Stimulated activated CD4-positive, alpha-beta T cell treated with anti-CD3 and anti-CD28 coated beads, Interleukin-15, amount 100 ng/mL, for 48 hours (primary cell): Measurements from ENCODE around the gene ADGRB2.
"Not testable (repeated sequence)": the region's sequence is repeated elsewhere in the genome, so short reads cannot be mapped to it uniquely, and the experiment has no call there.

ENCODE experiments used
- DNase-seq, 2 donors: peaks; one replicate each; pipeline ENCODE4 v3.0.0-alpha.2; 2020; ENCODE audit warnings: low read depth in 2 of 2

ADGRB2 gene

GRCh38 chr1:31727195-31727594 is 36.9 kb downstream of the ADGRB2 start:
- DNase-seq = no peak

- no peak for DNase-seq
Observed at GRCh38 chr1:31726715-31727114, 37.4 kb downstream of the ADGRB2 start.

- no peak for DNase-seq
Observed at GRCh38 chr1:31725777-31726535, 38.2 kb downstream of the ADGRB2 start.

GRCh38 chr1:31725134-31725533 is 39.0 kb downstream of the ADGRB2 start:
- DNase-seq = no peak

GRCh38 chr1:31723828-31724359 is 40.2 kb downstream of the ADGRB2 start:
- no peak for DNase-seq

GRCh38 chr1:31718327-31718897 is 45.7 kb downstream of the ADGRB2 start:
- DNase-seq = no peak

- DNase-seq = no peak
Observed at GRCh38 chr1:31717341-31717740, 46.8 kb downstream of the ADGRB2 start.

GRCh38 chr1:31715873-31716220 is 48.3 kb downstream of the ADGRB2 start:
- DNase-seq = no peak

- peak in 1 of 2 donors; percentile 39 for DNase-seq
Observed at GRCh38 chr1:31715087-31715872, 48.9 kb downstream of the ADGRB2 start.

GRCh38 chr1:31714442-31715086 is 49.6 kb downstream of the ADGRB2 start:
- DNase-seq = peak in 1 of 2 donors; percentile 25

GRCh38 chr1:31712630-31713029 is 51.5 kb downstream of the ADGRB2 start:
- no peak for DNase-seq

GRCh38 chr1:31712068-31712467 is 52.1 kb downstream of the ADGRB2 start:
- no peak for DNase-seq

GRCh38 chr1:31708324-31708723 is 55.8 kb downstream of the ADGRB2 start:
- no peak for DNase-seq

- no peak for DNase-seq
Observed at GRCh38 chr1:31707711-31708110, 56.4 kb downstream of the ADGRB2 start.

GRCh38 chr1:31707059-31707600 is 57.0 kb downstream of the ADGRB2 start:
- not testable (repeated sequence) for DNase-seq

- DNase-seq = no peak
Observed at GRCh38 chr1:31706384-31707058, 57.6 kb downstream of the ADGRB2 start.

- DNase-seq = peak; percentile 59 to 70
Observed at GRCh38 chr1:31705080-31705866, 58.9 kb downstream of the ADGRB2 start.

GRCh38 chr1:31704271-31705079 is 59.7 kb downstream of the ADGRB2 start:
- no peak for DNase-seq

- DNase-seq = no peak
Observed at GRCh38 chr1:31703431-31704270, 60.5 kb downstream of the ADGRB2 start, which contains the start of gene COL16A1. Gene COL16A1 (minus strand): TSS chr1:31704017. CDS start chr1:31702193, 1,824 bp downstream.
